GM12801 (cell line): Measurements from ENCODE around the gene ATXN1.

Experiments used
- TF ChIP-seq, protein P1 (sequence below): IDR thresholded peaks from one replicate; pipeline ENCODE4 v1.5.1; 2011; ENCODE audit warnings: control low read depth; ENCODE audit not compliant: insufficient read length; ENCODE audit errors: extremely low read depth

The ATXN1 gene

DNA sequence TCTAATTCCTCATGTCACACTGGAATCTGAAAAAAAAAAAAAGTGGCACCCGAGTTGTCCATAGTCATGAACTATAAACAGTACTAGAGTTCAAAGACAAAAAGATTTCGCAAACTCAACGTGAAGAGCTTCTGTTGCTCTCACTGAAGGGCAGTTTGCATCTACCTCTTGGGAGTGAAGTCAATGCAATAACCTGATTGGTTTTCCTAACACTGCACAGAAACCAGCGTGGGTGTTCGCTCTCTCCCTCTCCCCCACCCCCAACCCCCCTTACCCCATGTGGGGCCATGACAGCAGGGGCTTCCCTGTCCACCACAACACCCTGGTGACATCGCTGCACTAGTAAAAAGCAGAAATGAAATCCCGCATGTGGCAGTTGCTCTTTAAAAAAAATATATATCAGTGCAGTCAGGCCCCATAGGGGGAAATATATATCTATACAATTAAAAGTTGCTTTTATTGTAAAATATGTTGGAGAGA, 456.0 kb downstream of the ATXN1 start:
- TF ChIP-seq, protein P1, sequence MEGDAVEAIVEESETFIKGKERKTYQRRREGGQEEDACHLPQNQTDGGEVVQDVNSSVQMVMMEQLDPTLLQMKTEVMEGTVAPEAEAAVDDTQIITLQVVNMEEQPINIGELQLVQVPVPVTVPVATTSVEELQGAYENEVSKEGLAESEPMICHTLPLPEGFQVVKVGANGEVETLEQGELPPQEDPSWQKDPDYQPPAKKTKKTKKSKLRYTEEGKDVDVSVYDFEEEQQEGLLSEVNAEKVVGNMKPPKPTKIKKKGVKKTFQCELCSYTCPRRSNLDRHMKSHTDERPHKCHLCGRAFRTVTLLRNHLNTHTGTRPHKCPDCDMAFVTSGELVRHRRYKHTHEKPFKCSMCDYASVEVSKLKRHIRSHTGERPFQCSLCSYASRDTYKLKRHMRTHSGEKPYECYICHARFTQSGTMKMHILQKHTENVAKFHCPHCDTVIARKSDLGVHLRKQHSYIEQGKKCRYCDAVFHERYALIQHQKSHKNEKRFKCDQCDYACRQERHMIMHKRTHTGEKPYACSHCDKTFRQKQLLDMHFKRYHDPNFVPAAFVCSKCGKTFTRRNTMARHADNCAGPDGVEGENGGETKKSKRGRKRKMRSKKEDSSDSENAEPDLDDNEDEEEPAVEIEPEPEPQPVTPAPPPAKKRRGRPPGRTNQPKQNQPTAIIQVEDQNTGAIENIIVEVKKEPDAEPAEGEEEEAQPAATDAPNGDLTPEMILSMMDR, result no peak

GRCh38 chr6:16302721-16303552, 458.3 kb downstream of the ATXN1 start:
- TF ChIP-seq, protein P1, result no peak

DNA sequence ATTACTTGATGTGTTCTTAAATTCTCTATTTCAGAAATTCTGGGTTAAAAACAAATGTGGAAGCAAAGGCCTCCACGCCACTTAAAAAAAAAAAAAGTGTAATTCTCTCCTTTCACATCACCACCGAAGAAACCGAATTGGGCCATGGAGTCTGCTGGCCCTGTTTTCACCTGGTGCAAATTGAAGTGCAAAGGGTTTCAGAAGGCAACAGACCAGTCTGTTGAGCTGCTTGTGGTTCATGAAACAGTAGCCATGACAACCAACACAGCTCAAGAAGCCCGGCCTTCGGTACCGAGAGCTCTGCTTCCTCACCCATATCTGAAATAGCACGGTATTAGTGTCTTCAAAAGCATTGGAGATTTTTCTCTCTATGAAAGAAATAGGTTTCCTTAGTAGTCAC, 459.7 kb downstream of the ATXN1 start:
- TF ChIP-seq, protein P1, result no peak

DNA sequence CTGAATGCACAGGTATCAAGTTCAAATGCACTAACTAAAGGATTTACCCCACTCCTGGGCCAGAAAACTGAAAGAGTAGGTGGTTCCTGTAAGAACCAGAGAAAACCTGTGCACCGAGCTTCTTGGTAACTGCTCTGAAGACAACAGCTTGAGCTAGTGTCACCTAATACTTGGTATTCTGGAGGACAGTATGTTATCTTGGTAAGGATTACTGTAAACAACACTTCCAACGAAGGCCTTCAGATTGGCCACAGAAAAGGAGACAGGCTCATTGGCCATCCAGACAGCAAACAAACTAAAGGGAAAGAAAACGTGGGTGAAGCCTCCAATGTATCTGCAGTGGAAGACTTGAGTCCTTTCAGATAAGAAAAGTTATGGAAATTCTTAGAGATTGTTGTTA, 461.4 kb downstream of the ATXN1 start:
- TF ChIP-seq, protein P1, result no peak

DNA sequence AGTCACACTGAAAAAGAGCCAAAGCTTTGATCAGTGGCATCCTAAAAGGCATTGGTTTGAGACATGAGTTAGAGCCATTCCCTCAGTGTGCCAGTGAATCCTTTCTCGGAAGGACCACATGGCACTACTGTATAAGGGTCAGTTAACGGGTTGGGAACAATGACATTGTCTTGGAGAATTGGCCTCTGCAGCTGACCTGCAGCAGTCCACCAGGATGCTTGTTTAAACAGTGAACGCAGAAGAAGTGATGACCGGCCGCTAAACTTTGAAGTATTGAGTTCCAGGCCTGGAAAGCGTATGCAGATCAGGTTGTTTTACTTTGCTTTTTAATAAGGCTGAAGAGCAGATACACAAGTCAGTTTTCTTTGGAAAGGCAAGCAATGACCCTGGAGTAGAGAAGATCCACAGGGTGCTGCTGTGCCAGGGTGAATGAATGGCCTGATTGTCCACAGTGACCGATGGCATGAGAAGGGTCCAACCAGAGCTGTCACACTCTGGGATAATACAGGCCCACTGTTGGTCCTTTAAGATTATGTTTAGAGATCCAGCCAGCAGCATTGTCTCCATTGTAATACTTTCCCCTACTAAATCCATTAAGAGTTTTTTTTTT, 465.1 kb downstream of the ATXN1 start:
- TF ChIP-seq, protein P1, result no peak

- TF ChIP-seq, protein P1, result no peak
These were observed 465.8 kb downstream of the ATXN1 start for GRCh38 chr6:16295471-16295870.

GRCh38 chr6:16295060-16295459, 466.2 kb downstream of the ATXN1 start:
- TF ChIP-seq, protein P1, result no peak
